ENCODE results near the gene ZNF548. TPM values are rescaled to one million over a fixed set of nuclear protein-coding genes. Genes with fewer than 3 reads are reported as not detected.
A peak's percentile ranks its signal among the peaks of the same experiment; 100 is the strongest.

The ZNF548 gene
- 1 to 10 TPM; 3.5 to 8.7 (median 5.1) TPM for total RNA-seq
- polyA plus RNA-seq = 1 to 10 TPM; 3.7 to 5.2 TPM

DNA sequence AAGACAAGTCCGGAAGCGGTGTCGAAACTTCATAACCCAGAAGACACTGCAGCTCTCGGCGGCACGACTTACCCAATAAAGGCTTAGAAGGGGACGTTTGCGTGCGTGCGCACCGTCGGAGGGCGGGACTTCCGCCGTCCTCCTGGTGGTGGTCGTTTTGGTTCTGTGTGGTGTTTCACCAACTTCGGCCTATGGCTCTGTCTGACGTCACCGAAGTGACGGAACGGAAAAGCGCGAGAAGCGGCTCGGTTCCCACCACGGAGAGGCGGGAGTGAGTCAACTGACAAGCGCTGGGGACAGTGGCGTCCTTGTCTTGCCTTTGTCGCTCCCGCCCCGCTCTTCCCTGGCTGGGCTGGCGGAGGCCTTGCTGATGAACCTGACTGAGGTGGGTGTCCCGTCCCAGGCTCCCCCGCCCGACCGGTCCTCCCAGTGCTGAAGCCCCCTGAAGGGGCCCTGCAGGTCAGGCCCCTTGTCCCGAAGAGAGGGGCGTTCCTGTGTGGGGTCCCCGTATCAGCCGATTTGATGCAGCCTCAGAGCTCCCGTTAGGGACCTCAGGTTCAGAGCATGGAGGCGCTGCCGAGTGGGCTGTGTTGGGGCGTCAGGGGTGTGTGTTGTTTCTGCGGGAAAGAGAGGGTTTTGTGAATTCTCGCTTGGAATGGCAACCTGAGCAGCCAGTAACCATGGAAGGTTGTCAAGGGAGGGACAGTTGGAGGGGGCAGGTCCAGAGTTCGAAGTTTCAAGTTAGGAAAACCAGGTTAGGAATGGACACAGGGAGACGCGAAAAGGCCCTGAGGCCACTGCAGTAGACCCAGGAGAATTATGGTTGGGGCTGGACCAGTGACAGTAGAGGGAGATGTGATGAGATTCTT is at the start of gene ZNF548:
TSS of gene ZNF548 (plus strand) at position 125 of the 869 bp plus-strand sequence. CDS start at position 371, 246 bp downstream.
- Histone ChIP-seq H3K27me3 (no peaks in the 10 kb centered on the region), H3K4me3 (peak within 1 kb of the TSS; percentile 57 to 91 (median 85)), H3K27ac (peak within 1 kb of the TSS; percentile 56 to 84 (median 75)), H3K9me3 (no peaks in the 10 kb centered on the region), H3K36me3 (no peaks in the 10 kb centered on the region), H3K4me1 (peaks cover 0 to 6% (median 5%) of the 10 kb centered on the region in 3 donors)
- 1% methylated on average over 50 of the region's 50 CpGs for WGBS, 2 donors
- DNase-seq = peak; percentile 89 to 96 (median 91)
- ATAC-seq = peak; percentile 99 to 100 (median 100)
- TF ChIP-seq, protein P1, sequence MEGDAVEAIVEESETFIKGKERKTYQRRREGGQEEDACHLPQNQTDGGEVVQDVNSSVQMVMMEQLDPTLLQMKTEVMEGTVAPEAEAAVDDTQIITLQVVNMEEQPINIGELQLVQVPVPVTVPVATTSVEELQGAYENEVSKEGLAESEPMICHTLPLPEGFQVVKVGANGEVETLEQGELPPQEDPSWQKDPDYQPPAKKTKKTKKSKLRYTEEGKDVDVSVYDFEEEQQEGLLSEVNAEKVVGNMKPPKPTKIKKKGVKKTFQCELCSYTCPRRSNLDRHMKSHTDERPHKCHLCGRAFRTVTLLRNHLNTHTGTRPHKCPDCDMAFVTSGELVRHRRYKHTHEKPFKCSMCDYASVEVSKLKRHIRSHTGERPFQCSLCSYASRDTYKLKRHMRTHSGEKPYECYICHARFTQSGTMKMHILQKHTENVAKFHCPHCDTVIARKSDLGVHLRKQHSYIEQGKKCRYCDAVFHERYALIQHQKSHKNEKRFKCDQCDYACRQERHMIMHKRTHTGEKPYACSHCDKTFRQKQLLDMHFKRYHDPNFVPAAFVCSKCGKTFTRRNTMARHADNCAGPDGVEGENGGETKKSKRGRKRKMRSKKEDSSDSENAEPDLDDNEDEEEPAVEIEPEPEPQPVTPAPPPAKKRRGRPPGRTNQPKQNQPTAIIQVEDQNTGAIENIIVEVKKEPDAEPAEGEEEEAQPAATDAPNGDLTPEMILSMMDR (IDR thresholded peaks at IDR 0.05) = no peak
- intact Hi-C loops (cut with DNase I) = no loop called here
- no peak for FAIRE-seq

DNA sequence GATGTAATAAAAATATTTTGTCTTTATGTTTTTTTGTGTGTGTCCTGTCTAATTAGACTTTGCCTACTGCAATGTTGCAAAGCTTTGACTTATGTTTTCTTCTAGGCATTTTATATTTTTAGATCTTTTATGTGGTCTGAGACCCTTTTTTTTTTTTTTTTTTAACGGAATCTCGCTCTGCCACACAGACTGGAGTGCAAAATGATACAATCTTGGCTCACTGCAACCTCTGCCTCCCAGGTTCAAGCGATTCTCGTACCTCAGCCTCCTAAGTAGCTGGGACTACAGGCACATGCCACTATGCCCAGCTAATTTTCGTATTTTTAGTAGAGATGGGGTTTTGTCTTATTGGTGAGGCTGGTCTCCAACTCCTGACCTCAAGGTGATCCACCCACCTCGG is 47.1 kb upstream of the ZNF548 start:
- TF ChIP-seq, protein P1 (IDR thresholded peaks at IDR 0.05) = no peak

DNA sequence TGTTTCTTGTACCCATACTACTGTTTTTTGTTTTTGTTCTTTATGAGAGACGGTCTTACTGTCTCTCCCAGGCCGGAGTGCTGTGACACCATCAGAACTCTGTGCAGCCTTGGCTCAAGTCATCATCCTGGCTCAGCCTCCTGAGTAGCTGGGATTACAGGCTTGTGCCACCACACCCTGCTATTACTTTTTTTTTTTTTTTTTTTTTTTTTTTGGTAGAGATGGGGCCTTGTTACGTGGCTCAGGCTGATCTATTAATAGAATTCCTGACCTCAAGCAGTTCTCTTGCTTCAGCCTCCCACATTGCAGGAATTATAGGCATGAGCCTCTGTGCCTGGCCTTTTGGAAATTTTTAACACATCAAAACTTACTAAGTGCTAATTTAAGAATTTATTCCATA is 41.5 kb upstream of the ZNF548 start:
- intact Hi-C loops (cut with DNase I) = no loop called here
- no peak overlapping the region for H3K27ac ChIP-seq
- no peaks in the 10 kb centered on the region for H3K36me3 ChIP-seq
- H3K4me1 ChIP-seq = peaks cover 0 to 3% (median 0%) of the 10 kb centered on the region in 3 donors
- WGBS, 2 donors = 56 to 73% methylated on average over 3 of the region's 3 CpGs
- H3K9me3 ChIP-seq = no peaks in the 10 kb centered on the region
- ATAC-seq (no peak), FAIRE-seq (no peak), DNase-seq (no peak)
- H3K27me3 ChIP-seq = no peaks in the 10 kb centered on the region
- H3K4me3 ChIP-seq = no peak overlapping the region
- TF ChIP-seq, protein P1 (IDR thresholded peaks at IDR 0.05) = no peak

More for the DNA sequence above, 47.1 kb upstream of the ZNF548 start:
- no peaks in the 10 kb centered on the region for H3K27me3 ChIP-seq
- ATAC-seq (no peak), DNase-seq (no peak), FAIRE-seq (no peak)
- WGBS, 2 donors = 56 to 64% methylated on average over 6 of the region's 6 CpGs
- H3K4me3 ChIP-seq = no peak overlapping the region
- no peaks in the 10 kb centered on the region for H3K36me3 ChIP-seq
- H3K27ac ChIP-seq = no peak overlapping the region
- H3K4me1 ChIP-seq = no peaks in the 10 kb centered on the region
- H3K9me3 ChIP-seq = no peaks in the 10 kb centered on the region
- intact Hi-C loops (cut with DNase I) = no loop called here

DNA sequence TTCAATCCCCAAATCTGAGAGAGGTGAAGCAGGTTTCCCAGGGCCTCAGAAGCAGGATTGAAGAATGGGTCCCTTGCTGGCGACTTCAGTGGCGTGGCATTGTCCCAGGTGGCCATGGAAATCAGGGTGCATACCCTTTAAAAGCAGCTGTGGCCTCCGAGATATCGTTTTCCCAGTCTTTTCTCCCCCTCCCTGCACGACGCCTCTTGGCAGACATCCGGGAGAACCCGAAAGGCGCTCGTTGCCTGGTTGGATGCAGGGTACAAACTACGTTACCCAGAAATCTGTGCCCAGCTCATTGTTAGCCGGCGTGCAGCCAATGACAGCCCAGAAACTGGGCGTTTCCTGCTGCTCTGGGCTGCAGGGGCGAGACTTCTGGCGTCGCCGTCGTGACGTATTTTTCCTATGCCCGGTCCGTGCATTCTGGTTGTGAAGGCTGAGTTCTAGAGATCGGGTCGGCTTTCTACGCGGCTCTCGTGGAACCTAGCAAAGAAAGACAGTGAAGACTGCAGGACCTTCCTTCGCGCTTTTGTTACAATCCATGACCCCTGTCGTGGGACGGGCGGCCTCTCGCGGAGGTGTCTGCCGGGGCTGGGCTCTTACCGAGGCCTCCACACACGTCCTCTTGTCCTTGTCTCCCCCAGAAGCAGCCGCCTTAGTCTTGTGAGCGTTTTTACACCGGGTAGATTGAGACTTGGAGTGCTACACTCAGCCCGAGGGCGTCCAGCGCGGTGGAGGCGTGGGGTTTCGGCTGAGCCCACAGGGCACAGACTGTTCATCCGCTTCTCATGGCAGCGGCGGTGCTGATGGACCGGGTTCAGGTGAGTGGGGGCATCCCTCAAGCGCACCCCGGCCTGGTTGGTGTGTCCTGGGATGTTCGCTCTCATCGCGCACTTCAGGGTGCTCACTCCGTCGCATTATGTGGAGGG is 38.5 kb upstream of the ZNF548 start, which contains the start of gene ZNF304:
TSS of gene ZNF304 (plus strand) at position 395 of the 929 bp plus-strand sequence. CDS start at position 789, 394 bp downstream.
- H3K36me3 ChIP-seq = peaks cover 4 to 18% (median 8%) of the 10 kb centered on the region in 3 donors
- peak; percentile 99 to 100 (median 100) for ATAC-seq
- FAIRE-seq = peak; percentile 91
- TF ChIP-seq, protein P1 (IDR thresholded peaks at IDR 0.05) = no peak
- H3K27me3 ChIP-seq = no peaks in the 10 kb centered on the region
- DNase-seq = peak; percentile 89 to 94 (median 90)
- 1% methylated on average over 54 to 57 of the region's 57 CpGs for WGBS, 2 donors
- H3K27ac ChIP-seq = peak within 1 kb of the TSS in 3 of 4 donors; percentile 25 to 37 (median 32)
- H3K9me3 ChIP-seq = no peaks in the 10 kb centered on the region
- intact Hi-C loops (cut with DNase I) = no loop called here
- H3K4me3 ChIP-seq = peak within 1 kb of the TSS; percentile 50 to 81 (median 70)
- H3K4me1 ChIP-seq = peaks cover 0 to 3% (median 0%) of the 10 kb centered on the region in 3 donors
